Stimulated activated CD8-positive, alpha-beta memory T cell treated with anti-CD3 and anti-CD28 coated beads, Interleukin-15, amount 100 ng/mL, for 48 hours (primary cell): ENCODE data around the gene CD300LB.

ENCODE experiments used
- DNase-seq, 2 donors: peaks; one replicate each; pipeline ENCODE4 v3.0.0-alpha.2; 2020; ENCODE audit warnings: low read depth in 2 of 2

Gene CD300LB

GRCh38 chr17:74549343-74549742 lies 18.1 kb upstream of the CD300LB start:
- no peak for DNase-seq

GRCh38 chr17:74547736-74548135 lies 16.5 kb upstream of the CD300LB start:
- DNase-seq = no peak

- DNase-seq = no peak
Observed at GRCh38 chr17:74547264-74547663, 16.0 kb upstream of the CD300LB start.

GRCh38 chr17:74546586-74546985 lies 15.3 kb upstream of the CD300LB start:
- DNase-seq = no peak

- DNase-seq = no peak
Observed at GRCh38 chr17:74545843-74546230, 14.6 kb upstream of the CD300LB start, which contains the start of gene CD300C. CD300C (minus strand) TSS chr17:74546115; CDS start chr17:74545782, 333 bp downstream.

- no peak for DNase-seq
Observed at GRCh38 chr17:74544991-74545842, 13.9 kb upstream of the CD300LB start.

GRCh38 chr17:74543891-74544760 lies 12.9 kb upstream of the CD300LB start:
- no peak for DNase-seq

GRCh38 chr17:74543406-74543805 lies 12.1 kb upstream of the CD300LB start:
- DNase-seq = no peak

GRCh38 chr17:74542727-74543383 lies 11.6 kb upstream of the CD300LB start:
- DNase-seq = no peak

- DNase-seq = no peak
Observed at GRCh38 chr17:74542166-74542565, 10.9 kb upstream of the CD300LB start.

GRCh38 chr17:74541176-74542111 lies 10.2 kb upstream of the CD300LB start:
- no peak for DNase-seq

- no peak for DNase-seq
Observed at GRCh38 chr17:74539281-74539820, 8.1 kb upstream of the CD300LB start.

- DNase-seq = no peak
Observed at GRCh38 chr17:74536890-74537289, 5.6 kb upstream of the CD300LB start.

- DNase-seq = no peak
Observed at GRCh38 chr17:74532115-74532514, 840 bp upstream of the CD300LB start.

GRCh38 chr17:74530831-74531150 lies 484 bp downstream of the CD300LB start:
- no peak for DNase-seq

GRCh38 chr17:74529243-74529642 lies 2.0 kb downstream of the CD300LB start:
- DNase-seq = no peak

- DNase-seq = no peak
Observed at GRCh38 chr17:74528491-74529199, 2.6 kb downstream of the CD300LB start.

- no peak for DNase-seq
Observed at GRCh38 chr17:74527756-74528155, 3.5 kb downstream of the CD300LB start.

- no peak for DNase-seq
Observed at GRCh38 chr17:74527081-74527480, 4.2 kb downstream of the CD300LB start.

- no peak for DNase-seq
Observed at GRCh38 chr17:74526681-74527080, 4.6 kb downstream of the CD300LB start.
